G401.6 (cell line): ENCODE data around the gene TXNDC8.
"Not testable (repeated sequence)": the region's sequence is repeated elsewhere in the genome, so short reads cannot be mapped to it uniquely, and the experiment has no call there.

Experiments used
- FAIRE-seq: peaks from 2 replicates; lab custom pipeline; 2012; peaks lifted over from hg19 to GRCh38; lab: Jason Lieb, UNC

Gene TXNDC8

GRCh38 chr9:110337727-110338126 is at the start of gene TXNDC8:
Gene TXNDC8 (minus strand): TSS chr9:110337863.
- no peak for FAIRE-seq

DNA sequence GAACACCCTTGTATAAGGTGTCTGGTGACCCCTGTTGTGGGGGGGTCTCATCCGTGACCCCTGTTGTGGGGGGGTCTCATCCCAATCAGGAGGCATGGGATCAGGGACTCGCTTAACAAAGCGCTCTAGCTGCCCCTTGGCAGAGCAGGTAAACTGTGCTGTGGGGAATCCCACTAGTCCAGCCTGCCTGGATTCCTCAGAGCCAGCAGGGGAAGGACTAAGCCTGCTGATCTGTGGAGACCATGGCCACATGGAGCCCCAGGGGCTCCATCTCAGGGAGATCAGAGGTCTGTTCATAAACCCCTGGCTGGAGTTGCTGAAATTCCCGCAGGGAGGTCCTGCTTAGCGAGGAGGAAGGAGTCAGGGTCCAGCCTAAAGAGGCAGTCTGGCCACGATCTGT is 45.8 kb upstream of the TXNDC8 start:
- FAIRE-seq = no peak

DNA sequence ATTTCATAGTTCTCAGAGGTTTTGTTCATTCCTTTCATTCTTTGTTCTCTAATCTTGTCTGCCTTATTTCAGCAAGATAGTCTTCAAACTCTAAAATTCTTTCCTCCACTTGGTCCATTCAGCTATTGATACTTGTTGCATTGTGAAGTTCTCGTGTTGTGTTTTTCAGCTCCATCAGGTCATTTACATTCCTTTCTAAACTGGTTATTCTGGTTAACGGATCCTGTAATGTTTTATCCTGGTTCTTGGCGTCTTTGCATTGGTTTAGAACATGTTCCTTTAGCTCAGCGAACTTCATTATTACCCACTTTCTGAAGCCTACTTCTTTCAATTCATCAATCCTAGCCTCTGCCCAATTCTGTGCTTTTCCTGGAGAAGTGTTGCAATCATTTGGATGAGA is 45.1 kb upstream of the TXNDC8 start:
- FAIRE-seq = no peak

DNA sequence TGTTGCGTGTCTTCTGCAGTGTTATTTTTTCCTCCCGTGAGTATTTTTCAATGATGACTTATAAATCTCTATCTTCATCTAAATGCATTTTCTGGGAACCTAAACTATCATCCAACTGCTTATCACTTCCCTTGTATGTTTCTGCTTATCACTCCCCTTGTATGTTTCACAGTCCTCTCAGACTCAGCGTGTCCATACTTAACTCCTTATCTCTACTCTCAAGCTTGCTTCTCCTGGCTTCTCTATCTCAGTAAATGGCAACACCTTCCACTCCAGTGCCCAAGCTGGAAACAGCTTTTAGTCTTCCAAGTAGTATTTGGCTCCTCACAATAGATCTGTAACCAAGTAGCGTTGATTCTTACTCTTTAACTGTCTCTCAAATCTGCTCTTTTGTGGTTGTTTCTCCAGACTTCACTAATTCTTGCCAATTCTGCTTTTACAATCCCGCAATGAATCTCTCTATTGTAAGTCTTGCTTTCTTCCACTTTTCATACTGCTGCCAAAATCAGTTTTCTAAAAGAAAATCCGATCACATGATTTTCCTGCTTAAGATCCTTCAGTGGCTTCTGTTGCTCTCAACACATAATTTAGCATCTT is 33.8 kb upstream of the TXNDC8 start:
- FAIRE-seq = no peak

DNA sequence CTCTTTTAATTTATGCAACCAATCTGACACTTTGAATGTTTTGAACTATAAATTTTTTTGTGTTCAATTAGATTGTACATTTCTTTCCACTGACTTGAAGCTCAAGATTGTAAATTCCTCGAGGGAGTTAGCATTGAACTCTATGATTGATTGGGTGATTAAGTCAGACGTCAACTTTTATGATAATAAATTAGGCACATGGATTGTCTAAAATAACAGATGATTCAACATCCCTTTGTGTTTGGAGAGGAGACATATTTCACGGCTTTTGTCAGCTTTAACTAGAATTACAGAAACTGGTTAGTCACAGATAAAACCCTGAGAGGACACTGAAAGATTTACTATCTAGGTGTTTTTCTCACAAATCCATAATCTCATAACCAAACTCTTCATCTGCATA is 32.7 kb upstream of the TXNDC8 start:
- no peak for FAIRE-seq

DNA sequence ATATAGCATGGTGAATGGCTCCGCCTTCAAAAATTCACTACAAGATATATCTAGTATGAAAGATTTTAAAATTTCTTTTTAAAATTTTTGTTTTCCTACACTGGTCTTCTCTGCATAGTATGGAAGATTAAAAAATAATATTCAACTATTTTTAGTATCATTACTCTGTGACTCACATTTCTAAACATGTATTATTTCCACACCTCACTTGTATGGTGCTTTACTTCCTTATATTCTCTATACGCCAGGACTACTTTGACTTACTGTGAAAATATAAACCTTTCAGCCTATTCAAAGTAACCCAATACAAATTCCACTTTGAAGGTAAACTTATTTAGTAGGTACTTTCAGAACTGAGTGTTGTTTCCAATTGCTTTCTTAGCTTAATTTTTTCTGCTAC is 26.8 kb upstream of the TXNDC8 start:
- FAIRE-seq = no peak

DNA sequence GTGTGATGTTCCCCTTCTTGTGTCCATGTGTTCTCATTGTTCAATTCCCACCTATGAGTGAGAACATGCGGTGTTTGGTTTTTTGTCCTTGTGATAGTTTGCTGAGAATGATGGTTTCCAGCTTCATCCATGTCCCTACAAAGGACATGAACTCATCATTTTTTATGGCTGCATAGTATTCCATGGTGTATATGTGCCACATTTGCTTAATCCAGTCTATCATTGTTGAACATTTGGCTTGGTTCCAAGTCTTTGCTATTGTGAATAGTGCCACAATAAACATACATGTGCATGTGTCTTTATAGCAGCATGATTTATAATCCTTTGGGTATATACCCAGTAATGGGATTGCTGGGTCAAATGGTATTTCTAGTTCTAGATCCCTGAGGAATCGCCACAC is 21.3 kb upstream of the TXNDC8 start:
- not testable (repeated sequence) for FAIRE-seq

DNA sequence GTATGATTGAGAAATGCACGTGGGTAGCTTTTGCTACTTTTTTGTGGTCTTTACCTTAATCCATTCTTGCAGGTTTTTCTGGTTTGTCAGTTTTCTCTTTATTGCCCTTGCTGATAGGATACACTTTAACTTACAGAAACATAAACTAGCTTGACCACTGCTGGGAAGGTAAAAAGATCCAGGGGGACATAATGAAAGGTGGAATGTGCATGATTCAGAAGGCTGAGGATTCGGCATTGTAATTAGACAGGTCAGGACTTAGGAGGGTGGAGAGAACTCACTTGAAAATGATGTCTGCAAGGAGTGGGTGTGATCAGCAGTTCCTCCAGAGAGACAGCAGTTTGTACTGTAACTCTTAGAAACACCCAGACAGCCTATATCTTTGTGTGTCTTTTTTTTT is 19.8 kb upstream of the TXNDC8 start:
- FAIRE-seq = no peak

- FAIRE-seq = no peak
These were observed 19.2 kb upstream of the TXNDC8 start for GRCh38 chr9:110356639-110357395.

DNA sequence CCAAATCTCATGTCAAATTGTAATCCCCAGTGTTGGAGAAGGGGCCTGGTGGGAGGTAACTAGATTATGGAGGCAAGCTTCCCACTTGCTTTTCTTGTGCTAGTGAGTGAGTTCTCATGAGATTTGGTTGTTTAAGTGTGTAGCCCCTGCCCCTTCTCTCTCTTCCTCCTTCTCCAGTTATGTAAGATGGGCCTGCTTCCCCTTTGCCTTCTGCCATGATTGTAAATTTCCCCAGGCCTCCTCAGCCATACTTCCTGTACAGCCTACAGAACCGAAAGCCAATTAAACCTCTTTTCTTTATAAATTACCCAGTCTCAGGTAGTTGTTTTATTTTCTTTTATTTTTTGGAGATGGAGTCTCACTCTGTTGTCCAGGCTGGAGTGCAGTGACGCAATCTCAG is 18.2 kb upstream of the TXNDC8 start:
- no peak for FAIRE-seq

- FAIRE-seq = no peak
These were observed 13.4 kb upstream of the TXNDC8 start for GRCh38 chr9:110351009-110351467.

DNA sequence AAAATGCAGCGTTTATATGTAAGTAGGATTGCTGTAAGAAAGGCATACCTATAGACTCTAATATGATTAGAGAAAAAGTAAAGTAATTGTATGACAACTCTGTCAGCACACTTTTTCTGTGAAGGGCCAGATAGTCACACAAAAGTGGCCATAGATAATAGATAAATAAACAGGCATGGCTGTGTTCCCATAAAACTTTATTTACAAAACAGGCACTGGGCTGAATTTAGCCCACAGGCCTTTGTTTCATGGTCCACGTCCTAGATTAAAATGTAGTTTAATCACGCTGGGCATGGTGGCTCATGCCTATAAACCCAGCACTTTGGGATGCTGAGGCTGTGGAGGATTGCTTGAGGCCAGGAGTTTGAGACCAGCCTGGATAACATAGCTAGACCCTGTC is 8.7 kb upstream of the TXNDC8 start:
- FAIRE-seq = no peak

DNA sequence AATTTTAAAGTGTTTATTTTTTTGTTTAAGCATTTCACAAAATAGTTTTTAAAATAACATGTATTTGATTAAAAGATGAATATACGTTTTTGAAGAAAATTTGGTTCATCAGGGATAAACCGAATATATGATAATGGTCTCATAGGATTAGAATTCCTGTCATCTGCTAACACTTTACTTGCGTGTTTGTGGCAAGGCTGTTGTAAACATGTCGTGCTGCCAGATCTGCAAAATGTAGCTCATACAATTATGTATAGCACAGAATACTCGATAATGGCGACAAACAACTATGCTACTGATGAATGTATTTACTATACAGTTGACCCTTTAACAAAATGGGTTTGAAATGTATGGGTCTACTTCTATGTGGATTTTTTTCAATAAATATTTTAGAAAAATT is 7.2 kb upstream of the TXNDC8 start:
- no peak for FAIRE-seq

DNA sequence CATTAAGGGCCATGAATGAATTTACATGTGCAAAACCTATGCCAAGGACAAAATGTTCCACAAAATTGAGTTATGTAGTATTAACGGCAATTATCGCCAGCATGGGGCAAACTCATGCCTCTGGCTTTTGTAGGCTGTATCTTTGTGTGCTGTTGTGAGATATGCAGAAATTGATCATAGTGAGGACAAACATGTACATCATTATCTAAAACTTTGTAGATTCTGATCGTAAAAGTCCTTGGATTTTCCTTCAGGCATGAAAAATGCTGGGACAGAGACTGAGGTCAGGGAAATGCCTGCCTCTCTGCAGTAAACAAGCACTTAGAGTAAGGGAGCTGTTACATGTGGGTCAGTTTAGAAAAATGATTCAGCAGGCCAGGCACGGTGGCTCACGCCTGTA is 5.9 kb upstream of the TXNDC8 start:
- no peak for FAIRE-seq

DNA sequence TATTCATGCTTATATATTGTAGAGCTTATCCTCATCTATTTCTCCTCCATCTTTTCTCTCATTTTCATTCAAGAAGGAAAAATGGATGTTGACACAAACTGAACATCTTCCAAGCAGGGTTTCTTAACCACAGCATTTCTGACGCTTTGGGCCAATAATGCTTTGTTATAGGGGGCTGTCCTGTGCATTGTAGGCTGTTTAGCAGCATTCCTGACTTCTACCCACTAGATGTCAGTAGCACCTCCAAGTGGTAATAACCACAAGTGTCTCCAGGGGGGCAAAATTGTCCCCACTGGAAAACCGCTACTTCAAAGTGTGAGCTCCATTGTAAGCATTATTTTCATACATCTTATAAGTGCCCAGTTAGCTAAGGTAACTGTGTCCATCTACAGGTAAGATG is 2.6 kb upstream of the TXNDC8 start:
- no peak for FAIRE-seq

GRCh38 chr9:110338143-110338542 is 480 bp upstream of the TXNDC8 start:
- FAIRE-seq = no peak

- FAIRE-seq = no peak
These were observed 1.3 kb downstream of the TXNDC8 start for GRCh38 chr9:110336363-110336762.

- no peak for FAIRE-seq
These were observed 2.8 kb downstream of the TXNDC8 start for GRCh38 chr9:110334871-110335270.

DNA sequence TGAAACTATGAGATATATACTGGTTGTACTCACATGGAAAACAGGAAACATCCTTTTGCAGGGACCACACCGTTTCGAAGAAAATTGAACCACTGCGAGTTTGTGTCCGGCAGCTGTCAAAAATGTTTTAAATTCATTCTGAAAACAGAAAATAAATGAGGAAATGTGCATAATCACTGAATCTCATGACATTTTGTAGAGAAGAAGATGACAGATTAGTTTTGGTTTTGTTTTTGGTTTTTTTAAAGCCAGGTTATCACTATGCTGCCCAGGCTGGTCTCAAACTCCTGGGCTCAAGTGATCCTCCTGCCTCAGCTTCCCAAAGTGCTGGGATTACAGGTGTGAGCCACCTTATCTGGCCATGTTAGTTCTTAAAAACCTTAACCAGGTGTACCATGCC is 3.5 kb downstream of the TXNDC8 start:
- FAIRE-seq = no peak

GRCh38 chr9:110332766-110333165 is 4.9 kb downstream of the TXNDC8 start:
- FAIRE-seq = no peak

GRCh38 chr9:110330484-110331105 is 7.1 kb downstream of the TXNDC8 start:
- no peak for FAIRE-seq

GRCh38 chr9:110329639-110330230 is 7.9 kb downstream of the TXNDC8 start:
- FAIRE-seq = no peak

DNA sequence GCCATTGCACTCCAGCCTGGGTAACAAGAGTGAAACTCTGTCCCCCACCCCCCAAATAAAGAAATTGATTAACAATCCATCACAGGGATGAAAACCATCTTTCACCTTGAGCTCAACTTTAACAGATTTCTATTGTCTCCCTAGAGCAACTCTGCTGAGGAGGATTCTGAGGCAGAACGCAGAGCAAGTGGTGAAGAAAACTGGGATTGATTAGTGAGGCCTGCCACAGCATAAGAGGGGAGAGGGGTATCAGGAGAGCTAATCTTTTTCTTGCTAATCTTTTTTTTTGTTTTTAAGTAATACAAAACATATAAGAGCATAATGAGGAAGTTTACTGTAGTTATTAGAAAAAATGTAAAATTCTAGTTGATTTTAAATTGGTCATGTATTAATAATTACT is 8.9 kb downstream of the TXNDC8 start:
- no peak for FAIRE-seq
